PFSK-1 (cell line): Measurements from ENCODE around the gene TRAIP.
A peak's percentile ranks its signal among the peaks of the same experiment; 100 is the strongest.

Experiments
- FOXP2 ChIP-seq: optimal IDR thresholded peaks from 2 replicates; pipeline ENCODE3; 2011; ENCODE audit warnings: borderline replicate concordance, control low read depth, inconsistent platforms; ENCODE audit not compliant: insufficient read depth; ENCODE audit errors: extremely low read length, extremely low read depth
- POLR2AphosphoS5 ChIP-seq: IDR thresholded peaks from 2 replicates; pipeline ENCODE4 v1.6.1; 2012; ENCODE audit warnings: low read depth, mild to moderate bottlenecking, control low read depth, low read length, moderate library complexity
- SIN3A ChIP-seq: IDR thresholded peaks from 2 replicates; pipeline ENCODE4 v1.6.1; 2012; ENCODE audit warnings: mild to moderate bottlenecking, low read length, moderate library complexity, borderline replicate concordance; ENCODE audit not compliant: insufficient read depth
- TAF1 ChIP-seq: IDR thresholded peaks from 2 replicates; pipeline ENCODE4 v1.6.1; 2012; ENCODE audit warnings: low read length, control low read depth, borderline replicate concordance; ENCODE audit not compliant: insufficient read depth
- TF ChIP-seq, protein P1 (sequence below), 2 experiments: IDR thresholded peaks; 2 replicates each; pipeline versions ENCODE4 v1.6.1 to v1.8.0; 2011 to 2012; ENCODE audit warnings: low read depth in 2 of 2, low read length in 2 of 2, control low read depth in 1 of 2, inconsistent platforms in 1 of 2, mild to moderate bottlenecking in 1 of 2, moderate library complexity in 1 of 2; ENCODE audit not compliant: insufficient read depth in 1 of 2

Gene TRAIP

DNA sequence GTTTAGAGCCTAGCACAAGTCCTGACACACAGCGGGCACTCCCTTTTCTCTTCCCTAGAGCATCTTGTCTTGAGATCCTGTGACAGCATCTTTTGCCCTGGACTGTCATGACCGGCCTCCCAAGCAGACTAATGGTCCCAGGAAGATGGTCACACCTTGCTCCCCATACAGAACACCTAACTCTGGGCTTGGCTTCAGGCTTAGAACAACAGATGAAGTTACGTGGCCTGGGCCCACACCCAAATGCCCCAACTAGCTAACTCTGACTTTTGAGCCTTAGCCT lies 69.2 kb downstream of the TRAIP start:
- TF ChIP-seq FOXP2 (no peak), SIN3A (no peak), TAF1 (no peak), POLR2AphosphoS5 (no peak)
- TF ChIP-seq, protein P1, sequence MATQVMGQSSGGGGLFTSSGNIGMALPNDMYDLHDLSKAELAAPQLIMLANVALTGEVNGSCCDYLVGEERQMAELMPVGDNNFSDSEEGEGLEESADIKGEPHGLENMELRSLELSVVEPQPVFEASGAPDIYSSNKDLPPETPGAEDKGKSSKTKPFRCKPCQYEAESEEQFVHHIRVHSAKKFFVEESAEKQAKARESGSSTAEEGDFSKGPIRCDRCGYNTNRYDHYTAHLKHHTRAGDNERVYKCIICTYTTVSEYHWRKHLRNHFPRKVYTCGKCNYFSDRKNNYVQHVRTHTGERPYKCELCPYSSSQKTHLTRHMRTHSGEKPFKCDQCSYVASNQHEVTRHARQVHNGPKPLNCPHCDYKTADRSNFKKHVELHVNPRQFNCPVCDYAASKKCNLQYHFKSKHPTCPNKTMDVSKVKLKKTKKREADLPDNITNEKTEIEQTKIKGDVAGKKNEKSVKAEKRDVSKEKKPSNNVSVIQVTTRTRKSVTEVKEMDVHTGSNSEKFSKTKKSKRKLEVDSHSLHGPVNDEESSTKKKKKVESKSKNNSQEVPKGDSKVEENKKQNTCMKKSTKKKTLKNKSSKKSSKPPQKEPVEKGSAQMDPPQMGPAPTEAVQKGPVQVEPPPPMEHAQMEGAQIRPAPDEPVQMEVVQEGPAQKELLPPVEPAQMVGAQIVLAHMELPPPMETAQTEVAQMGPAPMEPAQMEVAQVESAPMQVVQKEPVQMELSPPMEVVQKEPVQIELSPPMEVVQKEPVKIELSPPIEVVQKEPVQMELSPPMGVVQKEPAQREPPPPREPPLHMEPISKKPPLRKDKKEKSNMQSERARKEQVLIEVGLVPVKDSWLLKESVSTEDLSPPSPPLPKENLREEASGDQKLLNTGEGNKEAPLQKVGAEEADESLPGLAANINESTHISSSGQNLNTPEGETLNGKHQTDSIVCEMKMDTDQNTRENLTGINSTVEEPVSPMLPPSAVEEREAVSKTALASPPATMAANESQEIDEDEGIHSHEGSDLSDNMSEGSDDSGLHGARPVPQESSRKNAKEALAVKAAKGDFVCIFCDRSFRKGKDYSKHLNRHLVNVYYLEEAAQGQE (IDR thresholded peaks at IDR 0.05; ENCODE audit: insufficient read depth in 1 of 2, low read depth in 2 of 2, low read length in 2 of 2) = no peak

DNA sequence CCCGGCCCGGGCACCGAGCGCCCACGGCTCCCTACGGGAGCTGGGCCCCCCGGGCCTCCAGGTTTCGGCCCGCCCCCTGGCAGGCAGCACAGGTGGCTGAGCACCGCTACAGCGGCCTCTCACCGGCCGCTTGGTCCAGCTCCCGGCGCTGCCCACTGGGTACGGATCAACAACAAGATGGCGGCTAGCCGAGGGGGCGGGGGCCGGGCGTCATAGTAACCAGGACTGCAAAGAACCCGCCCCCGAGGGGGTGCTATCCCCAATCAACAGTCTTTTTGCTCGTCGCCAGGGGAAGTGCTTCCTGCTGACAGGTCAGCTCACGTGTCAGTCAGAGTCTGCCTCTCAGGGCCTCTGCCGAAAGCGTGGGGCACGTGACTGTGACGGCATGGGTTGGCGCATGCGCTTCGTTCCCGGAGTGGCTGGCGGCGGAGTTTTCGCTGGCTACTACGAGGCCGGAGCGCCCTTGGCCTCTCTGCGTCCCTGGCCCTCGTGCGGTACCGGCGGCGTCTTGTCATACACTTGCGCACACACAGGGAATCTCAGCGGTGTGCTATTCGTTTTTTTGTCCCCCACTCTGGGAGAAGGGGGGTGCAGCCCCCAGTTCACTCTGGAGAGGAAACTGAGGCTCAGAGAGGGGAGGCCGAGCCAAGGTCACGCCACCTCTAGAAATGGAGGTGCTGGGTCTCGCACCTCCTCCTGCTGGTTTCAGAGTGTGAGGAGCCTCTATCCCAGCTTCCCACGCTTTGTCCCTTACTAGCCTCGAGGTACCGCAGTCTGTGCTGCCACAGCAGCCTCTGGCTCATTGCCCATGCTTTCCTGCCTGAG lies 69.8 kb downstream of the TRAIP start, which contains the start of gene IP6K1:
TSS of gene IP6K1 (minus strand) at position 186 of the 825 bp plus-strand sequence. CDS start 38,502 bp downstream, outside the sequence.
- TF ChIP-seq POLR2AphosphoS5 = peak; percentile 56; the same call in 1 of the 2 replicates
- TF ChIP-seq FOXP2 = peak; percentile 41
- TF ChIP-seq TAF1 = peak; percentile 51; the same call in 1 of the 2 replicates
- TF ChIP-seq SIN3A = no peak
- TF ChIP-seq, protein P1 (IDR thresholded peaks at IDR 0.05; ENCODE audit: insufficient read depth in 1 of 2, low read depth in 2 of 2, low read length in 2 of 2) = no peak

DNA sequence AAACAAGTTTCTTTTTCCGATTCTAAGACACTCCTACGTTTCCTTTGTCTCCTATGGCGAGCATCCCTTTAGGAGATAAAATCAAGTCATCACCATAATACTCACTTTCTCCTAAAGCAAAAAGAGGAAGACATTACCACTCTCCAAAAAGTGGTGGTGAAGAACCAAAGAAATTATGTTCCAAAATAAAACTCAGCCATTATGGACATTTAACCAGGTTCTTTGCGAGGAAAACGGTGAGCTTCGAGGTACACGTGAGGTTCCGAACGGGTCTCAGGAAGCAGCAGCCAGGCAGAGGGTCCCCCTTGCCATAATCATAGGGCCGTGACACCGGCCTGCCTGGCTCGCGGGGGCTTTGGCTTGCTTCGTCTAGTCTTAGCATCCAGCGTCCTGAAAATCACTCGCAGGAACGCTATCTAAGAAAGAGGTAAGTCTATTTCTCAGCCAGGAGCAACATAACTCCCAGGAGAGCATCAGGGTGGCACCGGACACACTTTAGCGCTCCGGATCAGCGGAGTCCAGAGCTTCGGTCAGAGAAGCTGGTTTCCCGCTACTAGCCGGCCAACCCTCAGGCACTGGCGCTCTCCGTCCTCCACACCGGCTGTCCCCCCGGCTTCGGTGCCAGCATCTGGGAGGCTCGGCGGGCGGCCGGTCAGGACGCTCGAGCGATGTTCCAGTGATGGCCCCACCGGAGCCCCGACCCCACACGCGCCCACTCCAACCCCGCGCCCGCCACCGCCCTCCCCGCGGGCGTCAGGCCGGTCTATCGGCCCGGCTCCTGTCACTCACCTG lies 70.6 kb downstream of the TRAIP start:
- TF ChIP-seq, protein P1 (IDR thresholded peaks at IDR 0.05; ENCODE audit: insufficient read depth in 1 of 2, low read depth in 2 of 2, low read length in 2 of 2) = no peak
- TF ChIP-seq TAF1 (no peak), POLR2AphosphoS5 (no peak), SIN3A (no peak), FOXP2 (no peak)

DNA sequence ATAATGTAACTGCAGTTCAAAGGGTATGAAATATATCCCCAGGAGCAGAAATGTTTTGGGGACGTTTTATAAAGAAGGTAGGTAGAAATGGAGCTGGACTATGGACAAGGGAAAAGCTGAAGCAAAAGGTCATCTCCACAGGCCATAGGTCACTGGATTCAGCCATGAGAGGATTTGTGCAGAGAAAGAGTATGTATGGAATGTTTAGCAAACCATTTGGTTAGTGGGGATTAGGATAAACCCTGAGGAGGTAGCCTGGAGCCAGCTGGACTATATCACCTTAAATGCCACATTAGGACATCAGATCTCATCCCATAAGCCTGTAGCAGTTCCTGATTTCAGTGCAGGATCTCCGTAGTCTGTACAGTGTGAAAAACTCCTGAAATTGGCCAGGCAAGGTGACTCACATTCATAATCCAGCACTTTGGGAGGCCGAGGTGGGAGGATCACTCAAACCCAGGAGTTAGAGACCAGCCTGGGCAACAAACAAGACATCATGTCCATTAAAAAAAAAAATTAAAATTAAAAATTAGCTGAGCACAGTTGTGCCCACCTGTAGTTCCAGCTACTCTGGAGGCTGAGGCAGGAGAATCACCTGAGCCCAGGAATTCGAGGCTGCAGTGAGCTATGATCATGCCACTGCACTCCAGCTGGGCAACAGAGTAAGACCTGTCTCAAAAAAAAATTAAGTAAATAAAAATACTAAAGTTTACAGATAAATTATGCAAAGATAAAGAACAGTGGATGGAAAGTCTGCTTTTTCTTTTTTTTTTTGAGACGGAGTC lies 74.8 kb downstream of the TRAIP start:
- TF ChIP-seq TAF1 (no peak), POLR2AphosphoS5 (no peak), FOXP2 (no peak), SIN3A (no peak)
- TF ChIP-seq, protein P1 (IDR thresholded peaks at IDR 0.05; ENCODE audit: insufficient read depth in 1 of 2, low read depth in 2 of 2, low read length in 2 of 2) = no peak
